ENCODE data around the gene YIF1A.
"Not testable (repeated sequence)": the region's sequence is repeated elsewhere in the genome, so short reads cannot be mapped to it uniquely, and the experiment has no call there.

The YIF1A gene

DNA sequence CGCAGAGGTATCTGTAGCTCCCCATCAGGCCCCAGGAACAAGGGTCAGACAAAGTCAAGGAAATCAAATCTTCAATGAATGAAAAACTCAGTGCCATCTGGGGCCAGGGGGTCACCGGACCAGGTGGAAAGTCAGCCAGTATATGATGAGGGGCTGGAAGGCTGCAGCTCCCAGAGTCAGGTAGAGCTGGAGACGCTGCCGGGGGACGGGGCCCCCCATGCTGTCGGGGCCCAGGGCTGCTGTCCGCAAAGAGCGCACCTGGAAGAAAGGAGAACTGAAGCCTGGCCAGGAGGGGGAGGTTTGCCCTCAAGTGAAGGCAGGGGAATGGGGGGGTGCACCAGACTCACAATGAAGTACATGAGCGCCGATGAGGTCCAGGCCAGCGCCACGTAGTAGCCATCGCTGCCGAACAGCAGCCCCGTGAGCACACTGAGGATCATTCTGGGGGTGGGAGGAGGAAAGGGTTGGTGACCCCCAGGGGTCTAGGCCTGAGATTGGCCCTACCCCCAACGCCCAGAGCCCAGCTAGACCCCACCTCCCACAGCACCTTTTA is 4.3 kb downstream of the YIF1A start:
- DNase-seq, result no peak

DNA sequence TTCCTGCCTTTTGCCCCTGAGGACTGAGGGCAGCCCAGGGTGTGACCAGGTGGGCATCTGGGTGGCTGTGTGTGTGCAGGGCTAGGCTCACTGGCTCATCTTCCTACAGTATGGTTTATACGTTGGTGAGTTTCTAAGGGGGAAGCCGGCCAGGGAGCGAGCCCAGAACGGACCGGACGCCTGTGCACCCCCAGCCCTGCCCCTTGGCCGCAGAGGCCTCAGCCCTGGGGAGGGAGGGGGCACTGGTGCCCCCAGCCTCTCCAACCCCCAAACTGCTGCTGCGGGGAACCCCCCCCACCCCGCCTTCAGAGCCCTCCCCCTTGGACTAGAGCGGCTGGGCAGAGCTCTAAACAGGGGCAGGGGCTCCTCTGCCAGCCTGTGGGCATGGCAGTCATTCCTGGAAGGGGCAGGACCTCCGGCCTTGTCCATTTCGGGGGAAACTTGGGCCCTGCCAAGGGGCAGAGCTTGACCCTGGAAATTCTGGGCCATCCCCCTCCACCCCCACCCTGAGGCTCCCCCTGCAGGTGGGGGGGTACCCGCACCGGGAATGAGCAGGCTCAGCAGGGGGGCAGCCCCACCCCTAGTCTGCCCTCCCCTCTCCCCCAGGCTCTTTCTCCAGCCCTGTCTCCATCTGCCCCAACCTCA is 5.4 kb downstream of the YIF1A start:
- DNase-seq, result no peak

DNA sequence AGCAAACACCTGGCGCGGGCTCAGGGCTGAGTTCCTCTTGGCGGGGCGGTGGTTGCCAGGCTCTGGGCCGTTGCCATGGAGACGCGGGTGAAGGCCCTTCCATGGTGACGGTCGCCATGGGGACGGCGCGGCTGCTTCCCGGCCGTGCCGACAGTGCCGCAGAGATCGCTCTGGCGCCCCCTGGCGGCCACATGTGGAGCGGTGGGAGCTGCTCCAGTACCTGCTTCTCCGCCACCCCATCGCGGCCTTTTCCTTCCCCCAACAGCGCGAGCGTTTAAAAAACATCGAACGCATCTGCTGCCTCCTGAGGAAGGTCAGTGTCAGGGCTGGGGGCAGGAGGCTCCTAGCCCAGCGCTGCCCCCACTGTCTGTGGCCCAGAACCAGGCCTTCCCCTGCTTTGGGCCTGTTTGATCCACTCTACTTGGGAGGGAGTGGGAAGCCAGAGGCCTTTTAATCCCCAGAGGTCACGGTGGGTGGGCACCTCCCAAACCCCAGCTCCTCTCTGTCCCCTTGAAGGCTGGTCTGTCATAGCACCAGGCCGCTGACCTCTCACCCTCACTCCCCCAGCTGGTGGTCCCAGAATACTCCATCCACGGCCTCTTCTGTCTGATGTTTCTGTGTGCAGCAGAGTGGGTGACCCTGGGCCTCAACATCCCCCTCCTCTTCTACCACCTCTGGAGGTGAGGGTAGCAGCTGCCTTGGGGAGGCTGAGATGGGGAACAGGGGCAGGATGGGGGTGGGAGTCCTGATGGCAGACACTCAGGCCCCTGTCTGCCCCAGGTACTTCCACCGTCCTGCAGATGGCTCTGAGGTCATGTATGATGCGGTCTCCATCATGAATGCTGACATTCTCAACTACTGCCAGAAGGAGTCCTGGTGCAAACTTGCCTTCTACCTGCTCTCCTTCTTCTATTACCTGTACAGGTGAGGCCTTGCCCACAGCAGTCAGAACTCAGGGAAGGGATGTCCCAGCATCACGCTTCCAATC is 6.2 kb downstream of the YIF1A start:
- DNase-seq, result peak; percentile 89

DNA sequence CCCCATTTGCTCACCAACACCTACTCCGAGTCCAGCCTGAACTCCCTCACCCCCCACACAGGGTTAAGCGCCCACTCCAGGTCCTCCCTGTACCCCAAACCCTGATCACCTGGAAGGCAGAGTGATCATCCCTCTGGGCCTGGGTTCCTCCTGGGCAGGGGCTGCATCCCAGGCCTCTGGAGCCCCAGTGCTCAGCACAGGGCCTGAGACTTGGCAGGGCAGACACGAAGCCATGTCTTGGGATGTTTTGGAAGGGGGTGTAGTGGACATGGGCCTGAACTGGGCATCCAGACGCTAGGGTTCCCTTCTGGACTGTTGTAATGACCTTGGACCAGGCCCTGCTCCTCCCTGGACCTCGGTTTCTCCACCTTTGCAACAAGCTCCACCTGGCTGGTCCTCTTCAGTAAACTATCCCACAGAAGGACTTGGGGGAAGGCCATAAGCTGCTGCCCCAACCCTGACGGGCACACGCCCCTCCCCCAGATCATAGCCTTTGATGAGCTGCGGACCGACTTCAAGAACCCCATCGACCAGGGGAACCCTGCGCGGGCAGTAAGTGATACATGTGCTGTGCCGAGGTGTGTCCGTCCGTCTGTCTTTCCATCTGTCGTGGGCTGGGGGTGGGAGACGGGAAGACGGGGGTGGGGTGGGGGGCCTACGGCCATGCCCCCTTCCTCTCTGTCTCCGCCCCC is 7.0 kb downstream of the YIF1A start:
- no peak for DNase-seq

DNA sequence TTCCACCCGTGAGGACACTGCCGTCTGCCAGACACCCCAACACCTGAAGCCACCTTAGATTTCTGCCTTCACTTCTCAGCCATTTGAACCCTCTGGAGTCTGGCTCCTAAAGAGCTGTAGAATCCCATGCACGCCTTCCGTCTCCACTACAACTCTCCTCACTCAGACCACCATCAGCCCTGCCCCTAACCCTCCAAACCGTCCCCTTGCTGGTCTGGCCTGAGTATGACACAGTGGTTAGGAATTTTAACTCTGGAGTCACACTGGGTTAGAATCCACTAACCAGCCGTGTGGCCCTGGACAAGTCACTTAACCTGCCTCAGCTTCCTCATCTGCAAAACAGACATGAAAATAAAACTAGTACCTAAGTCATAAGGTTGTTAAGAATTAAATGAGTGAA is 7.9 kb downstream of the YIF1A start:
- DNase-seq, result no peak

GRCh38 chr11:66280428-66280827 is 8.5 kb downstream of the YIF1A start:
- no peak for DNase-seq

DNA sequence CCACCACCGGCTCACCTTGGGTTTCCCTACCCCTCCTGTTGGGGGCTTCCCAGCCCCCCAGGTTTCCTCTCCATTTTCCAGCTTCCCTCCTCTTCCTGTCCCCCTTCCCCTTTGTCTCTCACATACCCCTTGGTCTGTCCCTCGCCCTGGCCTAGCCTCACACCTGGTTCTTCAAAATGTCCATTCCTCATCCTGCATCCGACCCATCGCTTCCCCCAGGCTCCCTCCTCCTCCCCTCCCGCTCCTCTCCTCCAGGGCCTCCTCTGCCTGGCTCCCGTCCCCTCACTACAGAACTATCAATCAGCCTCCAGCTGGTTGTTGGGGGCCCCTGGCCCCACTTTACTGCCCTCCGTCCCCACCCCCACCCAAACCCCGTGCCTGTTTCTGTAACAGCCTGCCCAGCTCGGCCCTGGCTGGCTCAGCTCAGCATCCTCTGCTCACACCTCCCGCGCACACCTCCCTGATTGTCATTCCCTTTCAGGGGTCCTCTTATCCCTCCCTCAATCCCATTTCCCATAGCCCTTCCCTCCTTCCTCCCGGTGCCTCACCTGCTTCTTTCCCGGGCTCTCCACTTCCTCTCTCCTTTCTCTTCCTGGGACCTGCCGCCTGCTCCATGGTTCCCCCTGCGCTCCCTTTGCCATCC is 9.7 kb downstream of the YIF1A start:
- DNase-seq, result no peak

DNA sequence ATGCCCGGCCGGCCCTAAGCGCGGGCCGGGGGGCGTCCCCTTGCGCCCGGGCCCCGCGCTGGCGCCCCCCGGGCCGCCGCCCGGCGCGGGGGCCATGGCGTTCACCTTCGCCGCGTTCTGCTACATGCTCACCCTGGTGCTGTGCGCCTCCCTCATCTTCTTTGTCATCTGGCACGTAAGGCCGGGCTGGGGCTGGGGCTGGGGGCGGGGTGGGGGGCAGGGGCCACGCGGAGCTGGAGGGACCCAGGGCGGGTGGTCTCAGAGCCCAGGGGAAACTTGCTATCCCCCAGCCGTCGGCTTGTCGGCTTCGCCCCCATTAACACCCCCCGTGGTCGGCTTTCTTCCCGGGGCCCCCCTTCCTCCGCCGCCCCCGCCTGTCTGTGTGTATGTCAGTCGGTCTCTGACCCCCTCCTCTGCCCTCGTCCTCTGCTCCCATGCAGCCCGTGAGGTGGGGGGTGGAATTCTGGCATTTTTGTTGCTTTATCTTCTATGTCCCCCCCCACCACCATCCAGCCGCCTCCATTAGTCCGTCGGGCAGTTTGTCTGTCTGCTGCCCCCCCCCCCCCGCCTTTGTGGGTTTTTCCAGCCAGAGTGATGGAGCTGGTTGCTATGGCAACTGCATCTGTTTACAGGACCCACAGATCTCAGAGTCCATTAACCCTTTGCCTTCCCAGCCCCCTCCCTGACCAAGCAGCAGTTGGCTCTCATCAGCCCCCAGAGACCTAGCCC is 10.4 kb downstream of the YIF1A start:
- no peak for DNase-seq

DNA sequence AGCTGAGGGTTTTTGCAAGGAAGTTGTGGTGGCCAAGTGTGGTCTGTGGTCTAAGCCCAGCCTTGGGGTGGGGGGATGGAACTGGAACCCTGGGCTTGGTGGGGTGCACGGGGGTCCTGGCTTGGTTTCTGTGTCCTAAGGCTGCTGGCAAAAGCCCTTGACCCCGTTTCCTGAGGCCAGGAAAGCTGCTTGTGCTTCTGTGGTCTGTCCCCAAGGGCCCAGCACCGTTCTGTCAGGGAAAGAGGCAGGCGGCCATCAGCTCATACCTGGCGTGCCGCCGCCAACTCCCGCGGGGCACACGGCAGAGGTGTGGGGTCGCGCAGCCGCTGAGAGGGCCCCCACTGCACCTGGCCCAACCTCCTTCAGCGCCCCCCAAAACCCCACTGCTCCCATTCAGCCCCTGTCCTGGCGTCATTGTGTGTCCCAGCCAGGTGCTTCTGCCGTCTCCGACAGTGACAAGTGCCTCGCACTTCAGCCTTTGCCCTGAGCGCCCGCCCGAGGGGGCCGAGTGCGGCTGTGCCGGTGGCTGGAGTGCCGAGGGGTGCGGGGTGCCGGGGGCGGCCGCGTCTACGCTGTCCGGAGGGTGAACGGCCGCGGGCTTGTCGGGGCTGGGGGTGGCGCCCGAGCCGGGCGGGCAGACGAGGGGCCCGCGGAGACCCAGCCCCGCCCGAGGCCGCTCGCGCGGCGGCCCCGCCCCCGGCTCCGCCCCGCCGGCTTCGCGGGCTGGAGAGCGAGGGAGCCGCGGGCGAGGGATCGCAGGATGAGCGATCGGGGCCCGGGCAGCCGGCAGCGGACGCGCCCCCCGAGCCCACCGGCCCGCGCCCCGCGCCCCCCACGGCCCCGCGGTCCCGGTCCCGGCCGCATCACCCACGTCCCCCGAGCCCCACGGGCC is 11.2 kb downstream of the YIF1A start, which contains the start of gene CNIH2:
Gene CNIH2 (plus strand): TSS at position 705 of the 892 bp plus-strand sequence. CDS start 282 bp downstream, outside the sequence.
- no peak for DNase-seq

DNA sequence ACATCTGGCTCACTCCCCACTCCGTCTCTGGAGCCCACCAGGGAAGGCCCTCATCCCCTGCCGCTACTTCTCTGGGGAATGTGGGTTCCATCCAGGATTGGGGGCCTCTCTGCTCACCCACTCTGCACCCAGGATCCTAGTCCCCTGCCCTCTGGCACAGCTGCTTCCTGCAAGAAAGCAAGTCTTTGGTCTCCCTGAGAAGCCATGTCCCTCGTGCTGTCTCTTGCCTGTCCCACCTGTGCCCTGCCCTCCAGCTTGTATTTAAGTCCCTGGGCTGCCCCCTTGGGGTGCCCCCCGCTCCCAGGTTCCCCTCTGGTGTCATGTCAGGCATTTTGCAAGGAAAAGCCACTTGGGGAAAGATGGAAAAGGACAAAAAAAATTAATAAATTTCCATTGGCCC is 11.9 kb downstream of the YIF1A start:
- not testable (repeated sequence) for DNase-seq

GRCh38 chr11:66276619-66277018 is 12.3 kb downstream of the YIF1A start:
- DNase-seq, result not testable (repeated sequence)

GRCh38 chr11:66275984-66276612 is 12.8 kb downstream of the YIF1A start:
- no peak for DNase-seq

DNA sequence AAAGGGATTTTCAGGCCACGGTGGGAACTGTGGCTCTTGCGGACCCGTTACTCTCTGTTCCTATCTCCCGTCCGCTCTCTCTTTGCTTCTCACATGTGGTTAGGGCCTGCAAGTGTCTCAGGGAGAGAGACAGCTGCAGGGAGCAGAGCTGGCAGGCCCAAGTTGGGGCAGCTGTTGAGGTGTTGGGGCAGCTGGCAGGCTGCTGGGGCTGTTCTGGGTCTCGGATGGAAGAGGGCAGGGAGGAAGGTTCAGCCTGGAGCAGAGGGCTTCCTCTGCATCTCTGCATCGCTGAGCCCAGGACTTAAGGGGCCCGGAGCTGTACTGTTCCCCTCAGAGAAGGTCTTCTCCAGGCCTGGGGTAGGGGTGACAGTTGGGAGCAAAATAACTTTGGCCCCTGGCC is 13.5 kb downstream of the YIF1A start:
- DNase-seq, result no peak

DNA sequence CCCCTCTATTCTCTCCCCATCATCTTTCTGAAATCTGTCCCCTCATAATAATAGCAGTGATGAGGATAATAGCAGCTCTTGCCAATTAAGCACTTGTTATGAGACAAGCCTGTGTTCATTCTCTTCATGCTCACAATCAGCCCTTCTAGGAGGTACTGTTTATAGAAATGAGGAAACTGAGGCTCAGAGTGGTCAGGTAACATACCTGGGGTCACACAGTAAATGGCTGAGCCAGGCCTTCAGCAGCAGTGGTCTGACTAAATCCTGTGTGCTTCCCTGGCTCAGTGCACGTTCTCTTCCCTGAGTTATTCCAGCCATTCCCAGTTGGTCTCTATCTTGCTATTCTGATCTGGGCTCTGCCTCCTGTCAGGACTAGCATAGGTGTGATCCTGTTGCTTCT is 14.7 kb downstream of the YIF1A start:
- no peak for DNase-seq

DNA sequence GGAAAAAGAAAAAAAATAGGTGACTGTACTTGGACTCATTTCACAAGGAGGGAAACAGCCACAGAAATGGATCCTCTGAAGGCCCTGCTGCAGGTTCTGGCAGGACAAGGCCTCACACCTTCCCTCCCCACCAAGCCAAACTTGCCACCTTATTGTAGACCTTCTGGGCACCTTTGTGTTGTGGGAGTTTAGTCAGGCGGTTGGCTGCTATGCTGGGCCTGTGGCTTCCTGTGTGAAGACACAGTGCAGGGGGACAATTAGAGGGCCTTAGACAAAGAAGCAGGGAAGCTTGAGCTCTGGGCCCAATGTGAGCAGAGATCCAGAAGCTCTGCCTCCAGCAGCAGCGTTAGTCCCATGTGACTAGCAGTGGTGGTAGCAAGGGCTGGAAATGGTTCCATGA is 16.3 kb downstream of the YIF1A start:
- DNase-seq, result no peak

- no peak for DNase-seq
Observed at GRCh38 chr11:66271816-66272215, 17.1 kb downstream of the YIF1A start.

DNA sequence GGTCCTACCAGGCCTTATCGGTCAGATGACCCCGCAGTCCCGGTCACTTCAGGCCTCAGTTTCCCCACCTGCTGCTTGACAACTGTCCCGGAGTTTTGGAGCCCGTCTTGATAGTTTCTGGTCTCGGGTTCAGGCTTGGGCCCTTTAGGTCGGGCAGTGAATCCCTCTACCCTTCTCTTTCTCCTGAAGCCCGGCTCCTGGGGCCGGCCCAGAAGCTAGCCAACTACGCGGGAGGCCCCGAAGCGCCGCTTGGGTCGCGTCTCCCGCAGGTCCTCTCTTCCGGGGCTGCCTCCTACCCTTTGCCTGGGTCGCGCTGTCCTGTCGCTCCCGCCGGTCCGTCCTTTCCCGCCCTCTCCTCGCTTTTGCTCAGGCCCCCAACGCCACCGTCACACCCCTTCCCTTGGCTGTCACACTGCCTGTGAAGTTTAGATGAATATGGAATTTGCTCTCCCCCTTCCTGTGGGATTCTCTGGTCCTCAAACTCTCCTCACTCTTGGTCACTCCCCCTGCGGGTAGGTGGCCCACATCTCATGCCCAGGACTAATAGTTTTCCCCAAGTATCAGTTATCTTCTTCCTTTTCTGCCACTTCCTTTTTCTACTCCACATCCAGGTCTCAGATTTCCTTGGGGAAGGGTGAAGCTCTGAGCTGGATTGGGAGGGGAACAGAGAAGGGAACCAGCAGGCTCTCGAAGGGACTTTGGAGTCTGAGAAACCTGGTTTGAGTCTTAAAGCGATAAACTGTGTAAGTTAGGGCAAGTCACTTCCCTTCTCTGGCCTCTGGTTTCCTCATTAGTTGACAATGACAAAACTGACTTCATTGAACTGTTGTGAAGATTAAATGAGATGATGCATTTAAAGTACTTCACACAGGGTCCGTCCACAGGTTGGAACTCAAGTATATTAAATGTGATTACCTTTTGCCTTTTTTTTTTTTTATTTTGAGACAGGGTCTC is 19.7 kb downstream of the YIF1A start:
- DNase-seq, result no peak

GRCh38 chr11:66268244-66268951 is 20.5 kb downstream of the YIF1A start, which contains the start of gene RAB1B:
Gene RAB1B (plus strand): TSS chr11:66268639. CDS start chr11:66268680, 41 bp downstream.
- peak; percentile 98 for DNase-seq

Measured in NCI-H226 (cell line).